Activated T-helper 2 cell treated with anti-CD3 and anti-CD28 coated beads, Interferon-gamma antibody, Interleukin-2, Interleukin-4, amounts not matched to agents 10 μg/mL and 5 μg/mL and 100 μg/mL, durations not matched to agents 14 hours and 24 hours and 36 hours (primary cell): ENCODE results near the gene CHD1. TPM values are rescaled to one million over a fixed set of nuclear protein-coding genes. Genes with fewer than 3 reads are reported as not detected.

ENCODE experiments used
- DNase-seq: peaks from one replicate; pipeline ENCODE4 v3.0.0; 2021; ENCODE audit warnings: low spot score
- H3K27ac Mint-ChIP-seq: one replicate; pipeline ENCODE4 v1.8.0; 2021; ENCODE audit warnings: mixed read lengths
- H3K27me3 Mint-ChIP-seq: one replicate; pipeline ENCODE4 v1.8.0; 2021; ENCODE audit warnings: low read depth, mixed read lengths
- H3K36me3 Mint-ChIP-seq: one replicate; pipeline ENCODE4 v1.8.0; 2021; ENCODE audit warnings: low read depth, mixed read lengths
- H3K4me1 Mint-ChIP-seq: one replicate; pipeline ENCODE4 v1.8.0; 2021; ENCODE audit warnings: low read depth, mixed read lengths
- H3K4me3 Mint-ChIP-seq: one replicate; pipeline ENCODE4 v1.8.0; 2021; ENCODE audit warnings: low read depth, mild to moderate bottlenecking, moderate library complexity, mixed read lengths
- H3K9me3 Mint-ChIP-seq: one replicate; pipeline ENCODE4 v1.8.0; 2021; ENCODE audit warnings: mixed read lengths
- intact Hi-C: fragments of 100-400 bp; cut with micrococcal nuclease; formaldehyde crosslinking; loops from one replicate; pipeline ENCODE4 v1.15.1; 2023
- total RNA-seq: library from RNA; stranded (reverse); gene quantifications from 2 replicates; pipeline ENCODE4 v1.2.3, GENCODE V29; 2022

The CHD1 gene
- total RNA-seq, 1 donor from 2014 or later: 72.1 TPM

- Mint-ChIP-seq H3K4me1 (no peaks in the 10 kb centered on the region), H3K9me3 (peaks cover 5% of the 10 kb centered on the region), H3K36me3 (no peaks in the 10 kb centered on the region), H3K27me3 (no peaks in the 10 kb centered on the region), H3K27ac (no peak overlapping the region), H3K4me3 (no peak overlapping the region)
- intact Hi-C loops: no loop called here
- no peak for DNase-seq
Measured at GRCh38 chr5:98847054-98847453, 81.8 kb downstream of the CHD1 start.

GRCh38 chr5:98846520-98846919 is 82.3 kb downstream of the CHD1 start:
- intact Hi-C loops: no loop called here
- Mint-ChIP-seq H3K9me3 (peaks cover 5% of the 10 kb centered on the region), H3K4me3 (no peak overlapping the region), H3K36me3 (no peaks in the 10 kb centered on the region), H3K4me1 (no peaks in the 10 kb centered on the region), H3K27ac (no peak overlapping the region), H3K27me3 (no peaks in the 10 kb centered on the region)
- no peak for DNase-seq

GRCh38 chr5:98845878-98846277 is 82.9 kb downstream of the CHD1 start:
- Mint-ChIP-seq H3K9me3 (peaks cover 5% of the 10 kb centered on the region), H3K36me3 (no peaks in the 10 kb centered on the region), H3K27me3 (no peaks in the 10 kb centered on the region), H3K4me3 (no peak overlapping the region), H3K4me1 (no peaks in the 10 kb centered on the region), H3K27ac (no peak overlapping the region)
- intact Hi-C loops: no loop called here
- no peak for DNase-seq

- H3K9me3 Mint-ChIP-seq: peaks cover 5% of the 10 kb centered on the region
Measured at GRCh38 chr5:98844865-98845264, 83.9 kb downstream of the CHD1 start.

GRCh38 chr5:98843481-98843880 is 85.3 kb downstream of the CHD1 start:
- intact Hi-C loops: no loop called here
- Mint-ChIP-seq H3K4me1 (no peaks in the 10 kb centered on the region), H3K4me3 (no peak overlapping the region), H3K27me3 (no peaks in the 10 kb centered on the region), H3K27ac (no peak overlapping the region), H3K9me3 (peaks cover 5% of the 10 kb centered on the region), H3K36me3 (no peaks in the 10 kb centered on the region)
- no peak for DNase-seq

More at GRCh38 chr5:98844865-98845264, 83.9 kb downstream of the CHD1 start:
- Mint-ChIP-seq H3K36me3 (no peaks in the 10 kb centered on the region), H3K27me3 (no peaks in the 10 kb centered on the region), H3K4me3 (no peak overlapping the region), H3K27ac (no peak overlapping the region), H3K4me1 (no peaks in the 10 kb centered on the region)
- intact Hi-C loops: no loop called here
- no peak for DNase-seq

- Mint-ChIP-seq H3K27me3 (no peaks in the 10 kb centered on the region), H3K36me3 (no peaks in the 10 kb centered on the region), H3K9me3 (peaks cover 5% of the 10 kb centered on the region)
Measured at GRCh38 chr5:98840946-98841345, 87.9 kb downstream of the CHD1 start.

GRCh38 chr5:98839469-98840383 is 89.1 kb downstream of the CHD1 start:
- intact Hi-C loops: no loop called here
- H3K27me3 Mint-ChIP-seq: no peaks in the 10 kb centered on the region
- DNase-seq: no peak
- H3K27ac Mint-ChIP-seq: no peak overlapping the region
- no peaks in the 10 kb centered on the region for H3K4me1 Mint-ChIP-seq
- H3K36me3 Mint-ChIP-seq: no peaks in the 10 kb centered on the region
- H3K4me3 Mint-ChIP-seq: no peak overlapping the region
- peaks cover 5% of the 10 kb centered on the region for H3K9me3 Mint-ChIP-seq

More at GRCh38 chr5:98840946-98841345, 87.9 kb downstream of the CHD1 start:
- no peaks in the 10 kb centered on the region for H3K4me1 Mint-ChIP-seq
- no peak overlapping the region for H3K4me3 Mint-ChIP-seq
- no peak for DNase-seq
- H3K27ac Mint-ChIP-seq: no peak overlapping the region
- intact Hi-C loops: no loop called here

GRCh38 chr5:98836175-98836574 is 92.6 kb downstream of the CHD1 start:
- intact Hi-C loops: no loop called here

GRCh38 chr5:98827588-98828284 is 101.1 kb downstream of the CHD1 start:
- DNase-seq: no peak

More at GRCh38 chr5:98836175-98836574, 92.6 kb downstream of the CHD1 start:
- Mint-ChIP-seq H3K27ac (no peak overlapping the region), H3K4me1 (no peaks in the 10 kb centered on the region), H3K9me3 (no peaks in the 10 kb centered on the region), H3K27me3 (no peaks in the 10 kb centered on the region), H3K36me3 (no peaks in the 10 kb centered on the region), H3K4me3 (no peak overlapping the region)
- DNase-seq: no peak

GRCh38 chr5:98827161-98827560 is 101.6 kb downstream of the CHD1 start:
- no peaks in the 10 kb centered on the region for H3K9me3 Mint-ChIP-seq
- H3K36me3 Mint-ChIP-seq: no peaks in the 10 kb centered on the region
- no peak for DNase-seq
- peaks cover 4% of the 10 kb centered on the region for H3K27me3 Mint-ChIP-seq
- no peak overlapping the region for H3K4me3 Mint-ChIP-seq
- H3K4me1 Mint-ChIP-seq: no peaks in the 10 kb centered on the region
- H3K27ac Mint-ChIP-seq: no peak overlapping the region
- intact Hi-C loops: no loop called here

More at GRCh38 chr5:98827588-98828284, 101.1 kb downstream of the CHD1 start:
- H3K9me3 Mint-ChIP-seq: no peaks in the 10 kb centered on the region
- no peak overlapping the region for H3K27ac Mint-ChIP-seq
- H3K4me3 Mint-ChIP-seq: no peak overlapping the region
- H3K4me1 Mint-ChIP-seq: no peaks in the 10 kb centered on the region
- no peaks in the 10 kb centered on the region for H3K36me3 Mint-ChIP-seq
- peaks cover 4% of the 10 kb centered on the region for H3K27me3 Mint-ChIP-seq
- intact Hi-C loops: no loop called here

GRCh38 chr5:98825582-98826375 is 103.0 kb downstream of the CHD1 start:
- H3K27me3 Mint-ChIP-seq: peaks cover 4% of the 10 kb centered on the region
- no peaks in the 10 kb centered on the region for H3K36me3 Mint-ChIP-seq
- no peak overlapping the region for H3K4me3 Mint-ChIP-seq
- intact Hi-C loops: no loop called here
- H3K9me3 Mint-ChIP-seq: peaks cover 6% of the 10 kb centered on the region
- no peaks in the 10 kb centered on the region for H3K4me1 Mint-ChIP-seq
- DNase-seq: no peak
- no peak overlapping the region for H3K27ac Mint-ChIP-seq

GRCh38 chr5:98816582-98817222 is 112.1 kb downstream of the CHD1 start:
- no peak overlapping the region for H3K4me3 Mint-ChIP-seq
- no peaks in the 10 kb centered on the region for H3K4me1 Mint-ChIP-seq
- no peaks in the 10 kb centered on the region for H3K36me3 Mint-ChIP-seq
- peaks cover 7% of the 10 kb centered on the region for H3K9me3 Mint-ChIP-seq
- H3K27ac Mint-ChIP-seq: no peak overlapping the region
- no peak for DNase-seq
- intact Hi-C loops: no loop called here
- no peaks in the 10 kb centered on the region for H3K27me3 Mint-ChIP-seq
